Colonic mucosa (tissue), 4 donors: ENCODE measurements around the gene ALG2. TPM values are rescaled to one million over a fixed set of nuclear protein-coding genes. Genes with fewer than 3 reads are reported as not detected.

Experiments used
- DNase-seq: peaks from one replicate; pipeline ENCODE4 v3.0.0-alpha.2; 2020
- H3K27ac ChIP-seq: fragments of 200-600 bp; one replicate; pipeline ENCODE4 v1.8.0; 2021
- H3K27me3 ChIP-seq: fragments of 200-600 bp; one replicate; pipeline ENCODE4 v1.8.0; 2021
- H3K36me3 ChIP-seq: fragments of 200-600 bp; one replicate; pipeline ENCODE4 v1.8.0; 2021
- H3K4me1 ChIP-seq: fragments of 200-600 bp; one replicate; pipeline ENCODE4 v1.8.0; 2021; ENCODE audit warnings: mild to moderate bottlenecking
- H3K4me3 ChIP-seq: fragments of 200-600 bp; one replicate; pipeline ENCODE4 v1.8.0; 2021
- H3K9ac ChIP-seq, 2 donors: one replicate each; pipeline ENCODE4 v1.7.0; 2013; ENCODE audit warnings: control low read depth in 2 of 2, low read depth in 2 of 2, low read length in 2 of 2
- H3K9me3 ChIP-seq: fragments of 200-600 bp; one replicate; pipeline ENCODE4 v1.8.0; 2021
- intact Hi-C: fragments of 100-400 bp; cut with DNase I; formaldehyde crosslinking; loops from one replicate; pipeline ENCODE4 v1.14.1; 2022
- total RNA-seq, 2 donors: library from RNA; stranded (reverse); fragmentation: NEBNext Ultra II Directional in 1 of 2; extraction: Animal tissue kit (Norgen Biotek cat#: 25700) in 1 of 2; gene quantifications; one replicate each; pipeline ENCODE4 v1.2.1, GENCODE V29; 2021
- TF ChIP-seq, protein P1 (sequence below): fragments of 200-600 bp; IDR thresholded peaks from one replicate; pipeline ENCODE4 v1.8.0; 2022; ENCODE audit warnings: antibody characterized with exemption, mild to moderate bottlenecking
- donor health status: healthy.
- donor health status: DM: no; HTN: no; CAD: no.
- donor health status: DM: no; HTN: no; CAD: no.

ALG2 gene
- total RNA-seq, 2 donors from 2014 or later, result 33.7 to 43.3 TPM

DNA sequence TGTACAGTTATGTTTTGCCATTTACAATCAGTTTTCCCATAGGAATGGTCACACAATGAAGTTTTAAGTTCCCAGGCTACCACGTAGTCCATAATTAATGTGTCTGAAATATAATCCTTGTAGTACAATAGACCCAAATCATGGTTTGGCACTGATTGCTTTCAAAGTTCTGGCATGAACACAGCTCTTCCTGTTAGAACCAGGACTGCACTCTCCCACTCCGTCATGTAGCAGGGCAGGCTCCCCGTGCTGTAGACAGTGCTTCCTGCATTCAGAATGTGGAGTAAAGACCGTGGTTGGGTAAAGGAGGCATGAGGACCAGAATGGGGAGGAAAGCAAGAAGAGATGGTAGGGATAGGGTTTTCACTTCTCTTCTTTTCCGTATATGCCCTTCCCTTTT, 4.3 kb upstream of the ALG2 start:
- H3K27me3 ChIP-seq, result no peaks in the 10 kb centered on the region
- TF ChIP-seq, protein P1, sequence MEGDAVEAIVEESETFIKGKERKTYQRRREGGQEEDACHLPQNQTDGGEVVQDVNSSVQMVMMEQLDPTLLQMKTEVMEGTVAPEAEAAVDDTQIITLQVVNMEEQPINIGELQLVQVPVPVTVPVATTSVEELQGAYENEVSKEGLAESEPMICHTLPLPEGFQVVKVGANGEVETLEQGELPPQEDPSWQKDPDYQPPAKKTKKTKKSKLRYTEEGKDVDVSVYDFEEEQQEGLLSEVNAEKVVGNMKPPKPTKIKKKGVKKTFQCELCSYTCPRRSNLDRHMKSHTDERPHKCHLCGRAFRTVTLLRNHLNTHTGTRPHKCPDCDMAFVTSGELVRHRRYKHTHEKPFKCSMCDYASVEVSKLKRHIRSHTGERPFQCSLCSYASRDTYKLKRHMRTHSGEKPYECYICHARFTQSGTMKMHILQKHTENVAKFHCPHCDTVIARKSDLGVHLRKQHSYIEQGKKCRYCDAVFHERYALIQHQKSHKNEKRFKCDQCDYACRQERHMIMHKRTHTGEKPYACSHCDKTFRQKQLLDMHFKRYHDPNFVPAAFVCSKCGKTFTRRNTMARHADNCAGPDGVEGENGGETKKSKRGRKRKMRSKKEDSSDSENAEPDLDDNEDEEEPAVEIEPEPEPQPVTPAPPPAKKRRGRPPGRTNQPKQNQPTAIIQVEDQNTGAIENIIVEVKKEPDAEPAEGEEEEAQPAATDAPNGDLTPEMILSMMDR, result no peak
- peaks cover 3% of the 10 kb centered on the region for H3K4me1 ChIP-seq
- H3K27ac ChIP-seq, result no peak overlapping the region
- H3K9me3 ChIP-seq, result no peaks in the 10 kb centered on the region
- H3K4me3 ChIP-seq, result no peak overlapping the region
- DNase-seq, result no peak
- intact Hi-C loops, result no loop called here
- H3K9ac ChIP-seq, result no peak overlapping the region
- peaks cover 14% of the 10 kb centered on the region for H3K36me3 ChIP-seq

DNA sequence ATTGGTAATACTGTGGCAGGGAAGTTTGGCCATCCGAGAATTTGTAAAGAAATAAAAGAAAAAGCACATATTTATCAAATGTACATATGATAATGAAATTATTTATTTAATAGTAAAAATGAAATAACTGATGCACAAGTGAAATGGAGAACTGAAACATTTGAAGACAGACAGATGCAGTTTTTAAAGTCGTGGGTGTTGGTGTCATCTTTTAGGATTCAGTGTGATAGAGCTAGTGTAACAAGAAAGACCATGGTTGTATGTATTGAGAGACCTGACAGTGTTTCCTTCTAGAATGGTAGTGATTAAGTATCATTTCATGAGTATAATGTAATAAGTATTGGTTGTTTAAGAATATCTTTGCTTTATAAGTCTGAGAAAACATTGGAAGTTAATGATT, 2.7 kb upstream of the ALG2 start:
- TF ChIP-seq, protein P1, result no peak
- H3K4me3 ChIP-seq, result no peak overlapping the region
- peaks cover 8% of the 10 kb centered on the region for H3K36me3 ChIP-seq
- DNase-seq, result no peak
- intact Hi-C loops, result no loop called here
- peaks cover 13% of the 10 kb centered on the region for H3K4me1 ChIP-seq
- H3K27ac ChIP-seq, result no peak overlapping the region
- H3K9me3 ChIP-seq, result no peaks in the 10 kb centered on the region
- no peaks in the 10 kb centered on the region for H3K27me3 ChIP-seq
- no peak overlapping the region for H3K9ac ChIP-seq

DNA sequence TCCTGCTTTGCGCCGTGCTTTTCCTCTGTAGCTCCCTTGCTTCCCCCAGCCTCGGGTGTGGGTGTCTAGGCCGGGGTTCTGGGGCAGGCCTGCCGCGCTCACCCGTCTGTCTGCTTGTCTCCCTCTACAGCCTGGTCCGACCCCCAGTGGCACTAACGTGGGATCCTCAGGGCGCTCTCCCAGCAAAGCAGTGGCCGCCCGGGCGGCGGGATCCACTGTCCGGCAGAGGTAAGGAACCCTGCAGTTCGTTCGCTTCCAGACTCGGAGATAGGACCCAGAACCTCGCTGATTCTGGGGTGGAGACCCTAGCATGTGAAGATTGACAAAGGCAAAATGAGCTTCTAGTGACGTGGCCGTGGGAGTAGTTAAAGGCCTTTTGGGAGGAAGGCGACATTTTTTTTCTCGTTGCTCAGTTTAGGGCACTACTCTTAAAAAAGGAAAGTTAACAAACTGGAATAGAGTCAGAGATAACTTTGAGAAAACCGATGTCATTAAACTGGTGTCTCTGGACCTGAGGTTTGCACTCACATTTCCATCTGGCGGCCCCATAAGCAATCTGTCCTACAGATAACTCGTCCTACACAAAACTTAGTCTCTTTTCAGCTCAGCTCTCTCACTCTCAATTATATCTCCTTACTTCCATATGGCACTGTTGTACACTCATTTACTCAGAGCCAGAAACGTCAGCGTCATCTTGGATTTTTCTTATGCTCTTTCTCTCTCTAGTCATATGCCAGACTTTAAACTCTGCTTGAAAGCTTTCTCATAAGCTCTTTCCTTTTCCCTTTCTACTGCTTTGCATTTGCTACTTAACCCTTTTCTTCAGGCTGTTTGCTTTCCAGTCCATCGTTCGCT, 901 bp upstream of the ALG2 start:
- no peaks in the 10 kb centered on the region for H3K9me3 ChIP-seq
- no peaks in the 10 kb centered on the region for H3K36me3 ChIP-seq
- no peak for DNase-seq
- peak overlapping the region; percentile 81 for H3K27ac ChIP-seq
- no peaks in the 10 kb centered on the region for H3K27me3 ChIP-seq
- TF ChIP-seq, protein P1, result no peak
- peaks cover 13% of the 10 kb centered on the region for H3K4me1 ChIP-seq
- H3K4me3 ChIP-seq, result peak overlapping the region; percentile 85
- intact Hi-C loops, result no loop called here
- H3K9ac ChIP-seq, result peak overlapping the region; percentile 95 to 99

DNA sequence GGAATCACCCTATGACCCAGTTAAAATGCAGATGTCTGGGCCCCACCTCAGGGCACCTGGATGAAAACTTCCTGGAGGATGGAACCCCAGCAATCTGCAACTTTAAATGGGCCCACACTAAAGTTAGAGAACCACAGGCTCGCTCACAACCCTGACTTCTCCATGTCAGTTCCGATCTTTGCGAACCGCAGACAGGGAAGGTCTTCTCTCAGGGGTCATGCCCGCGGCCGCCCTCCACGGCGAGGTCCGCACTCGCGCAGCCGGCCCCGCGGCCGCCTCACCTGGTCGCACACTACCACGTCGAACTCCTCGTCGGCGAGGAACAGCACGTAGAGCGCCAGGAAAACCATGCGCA, 499 bp downstream of the ALG2 start:
- peaks cover 13% of the 10 kb centered on the region for H3K4me1 ChIP-seq
- TF ChIP-seq, protein P1, result no peak

DNA sequence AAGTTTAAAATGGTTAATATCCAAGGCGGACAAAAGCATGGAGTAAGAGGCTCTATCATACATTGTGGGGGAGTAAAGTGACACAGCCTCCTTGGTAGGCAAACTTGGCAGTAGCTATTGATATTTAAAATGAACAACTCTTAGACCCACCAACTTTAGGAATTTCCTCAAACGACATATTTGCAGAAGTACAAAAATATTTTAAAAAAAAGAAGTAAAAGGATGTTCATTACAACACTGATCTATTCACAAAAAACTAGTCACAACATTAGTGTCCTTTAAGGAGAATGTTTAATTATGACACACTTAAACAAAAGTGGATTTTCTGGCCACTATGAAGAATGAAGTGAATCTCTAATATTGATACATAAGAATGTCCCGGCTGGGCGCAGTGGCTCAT, 1.7 kb downstream of the ALG2 start:
- TF ChIP-seq, protein P1, result no peak
- H3K27ac ChIP-seq, result no peak overlapping the region
- no peak overlapping the region for H3K4me3 ChIP-seq
- no peak overlapping the region for H3K9ac ChIP-seq
- no peaks in the 10 kb centered on the region for H3K36me3 ChIP-seq
- H3K27me3 ChIP-seq, result no peaks in the 10 kb centered on the region
- H3K4me1 ChIP-seq, result peaks cover 13% of the 10 kb centered on the region
- no peaks in the 10 kb centered on the region for H3K9me3 ChIP-seq
- DNase-seq, result no peak
- intact Hi-C loops, result no loop called here

More for the DNA sequence above, 499 bp downstream of the ALG2 start:
- peak overlapping the region; percentile 81 for H3K27ac ChIP-seq
- no peaks in the 10 kb centered on the region for H3K9me3 ChIP-seq
- H3K36me3 ChIP-seq, result no peaks in the 10 kb centered on the region
- intact Hi-C loops, result no loop called here
- H3K27me3 ChIP-seq, result no peaks in the 10 kb centered on the region
- peak overlapping the region; percentile 95 to 99 for H3K9ac ChIP-seq
- DNase-seq, result no peak
- H3K4me3 ChIP-seq, result peak overlapping the region; percentile 85
